GM10847 (cell line): ENCODE measurements around the gene CPT1C.
A peak's percentile ranks its signal among the peaks of the same experiment; 100 is the strongest.

ENCODE experiments used
- POLR2A ChIP-seq: IDR thresholded peaks from 2 replicates; pipeline ENCODE4 v1.6.1; 2011; ENCODE audit not compliant: insufficient read length; ENCODE audit errors: extremely low read depth

The CPT1C gene

DNA sequence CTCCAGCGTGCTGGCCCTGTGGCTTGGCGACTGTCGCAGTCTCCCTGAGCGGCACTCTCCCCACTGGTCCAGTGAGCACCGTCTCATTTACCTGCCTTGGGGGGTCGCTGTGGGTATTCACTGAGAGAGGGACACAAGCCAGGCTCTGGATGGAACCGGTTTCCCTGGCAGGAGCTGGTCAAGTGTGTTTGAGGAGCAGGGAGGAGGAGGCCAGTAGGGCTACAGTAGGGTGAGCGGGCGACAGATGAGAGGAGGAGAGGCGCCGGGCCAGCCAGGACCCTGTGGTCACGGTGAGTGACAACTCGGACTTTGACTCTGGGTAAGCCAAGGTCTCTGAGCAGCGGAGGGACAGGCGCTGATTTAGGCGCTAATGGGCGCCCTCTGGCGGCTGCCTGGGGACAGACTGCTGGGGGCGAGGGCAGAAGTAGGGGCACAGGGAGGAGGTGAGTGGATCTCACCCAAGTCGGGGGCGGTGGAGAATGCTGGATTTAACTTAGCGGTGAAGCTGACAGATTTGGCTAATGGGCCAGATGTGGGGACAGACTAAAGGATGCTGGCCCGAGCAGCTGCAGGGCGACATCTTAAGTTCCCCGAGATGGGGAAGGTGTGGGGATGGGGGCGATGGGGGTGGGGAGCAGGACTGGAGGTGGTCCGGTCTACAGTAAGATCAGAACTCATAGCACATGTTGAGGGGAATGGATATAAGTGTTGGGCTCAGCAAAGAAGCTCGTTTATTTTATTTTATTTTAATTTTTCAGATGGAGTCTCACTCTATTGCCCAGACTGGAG is 18.6 kb upstream of the CPT1C start:
- TF ChIP-seq POLR2A, result no peak

GRCh38 chr19:49676136-49676783 is 14.7 kb upstream of the CPT1C start:
- TF ChIP-seq POLR2A, result peak; percentile 82

DNA sequence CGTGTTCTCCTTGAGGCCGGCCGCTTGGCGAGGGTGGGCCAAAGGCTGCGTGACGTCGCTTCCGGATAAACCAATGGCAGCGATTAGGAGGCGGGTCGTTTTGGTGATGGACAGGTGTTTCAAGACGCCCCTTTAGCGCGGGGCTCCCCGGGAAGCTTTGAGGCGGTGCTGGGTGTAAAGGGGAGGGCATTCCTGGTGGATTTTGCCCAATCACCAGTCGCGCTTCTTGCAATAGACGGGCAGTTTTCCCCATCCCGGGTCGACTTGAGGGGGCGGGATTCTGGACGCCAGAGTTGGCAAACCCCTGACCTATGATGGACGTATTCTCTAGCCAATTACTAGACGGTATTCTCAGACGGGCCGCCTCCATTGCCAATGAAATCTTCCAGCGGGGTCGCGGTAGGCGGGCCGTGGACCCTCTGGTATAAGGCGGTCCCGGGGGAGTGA is 14.1 kb upstream of the CPT1C start:
- TF ChIP-seq POLR2A, result no peak

DNA sequence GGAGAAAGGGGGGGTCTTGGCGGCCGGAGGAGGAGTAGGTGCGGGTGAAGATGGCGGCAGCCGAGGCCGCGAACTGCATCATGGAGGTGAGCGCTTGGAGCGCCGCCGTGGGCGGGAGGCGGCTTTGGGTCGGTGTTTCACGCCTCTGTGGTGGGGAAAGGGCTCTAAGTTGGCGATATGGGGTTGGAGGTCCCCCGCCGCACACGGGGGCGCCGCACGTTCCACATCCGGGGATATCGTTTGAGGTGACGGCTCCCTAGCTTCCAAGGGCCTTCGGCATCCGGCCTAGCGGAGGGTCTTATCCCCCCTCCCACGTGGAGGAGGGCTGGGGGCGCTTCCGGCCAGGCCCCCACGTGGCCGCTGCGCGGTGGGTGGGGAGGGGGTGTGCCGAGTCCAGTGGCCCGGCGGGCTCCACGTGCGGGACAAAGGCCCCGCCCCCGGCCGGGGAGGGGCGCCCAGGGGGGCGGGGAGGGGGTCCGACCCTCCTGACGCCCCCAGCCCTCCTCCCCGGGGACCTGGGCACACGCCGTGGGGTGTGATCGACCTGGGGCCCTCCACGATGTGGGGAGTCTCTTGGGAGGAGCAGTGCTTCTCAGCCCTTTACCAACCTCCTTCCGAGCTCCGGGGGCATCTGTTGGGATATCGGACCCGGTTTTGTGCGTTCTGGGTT is 13.6 kb upstream of the CPT1C start, which contains the start of gene PRMT1:
TSS of gene PRMT1 (plus strand) at position 41 of the 670 bp plus-strand sequence. CDS start at position 51, 10 bp downstream.
- TF ChIP-seq POLR2A, result peak; percentile 87

- TF ChIP-seq POLR2A, result no peak
Observed at GRCh38 chr19:49677901-49678674, 12.8 kb upstream of the CPT1C start.

GRCh38 chr19:49678985-49679770 is 11.7 kb upstream of the CPT1C start:
- no peak for TF ChIP-seq POLR2A

GRCh38 chr19:49679771-49680413 is 11.0 kb upstream of the CPT1C start:
- no peak for TF ChIP-seq POLR2A

GRCh38 chr19:49680421-49681351 is 10.2 kb upstream of the CPT1C start:
- no peak for TF ChIP-seq POLR2A

DNA sequence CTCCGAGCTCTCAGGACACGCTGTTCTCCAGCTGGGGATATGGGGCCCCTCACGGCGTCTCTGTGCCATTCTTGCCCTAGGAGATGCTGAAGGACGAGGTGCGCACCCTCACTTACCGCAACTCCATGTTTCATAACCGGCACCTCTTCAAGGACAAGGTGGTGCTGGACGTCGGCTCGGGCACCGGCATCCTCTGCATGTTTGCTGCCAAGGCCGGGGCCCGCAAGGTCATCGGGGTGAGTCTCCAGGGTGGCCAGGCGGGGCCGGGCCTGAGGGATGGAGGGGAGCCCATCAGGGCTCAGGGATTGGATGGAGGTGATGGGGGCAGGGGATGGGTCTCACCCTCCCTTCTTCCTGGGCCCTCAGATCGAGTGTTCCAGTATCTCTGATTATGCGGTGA is 9.1 kb upstream of the CPT1C start:
- TF ChIP-seq POLR2A, result no peak

GRCh38 chr19:49682274-49682673 is 8.6 kb upstream of the CPT1C start:
- no peak for TF ChIP-seq POLR2A

GRCh38 chr19:49683814-49684250 is 7.1 kb upstream of the CPT1C start:
- TF ChIP-seq POLR2A, result no peak

DNA sequence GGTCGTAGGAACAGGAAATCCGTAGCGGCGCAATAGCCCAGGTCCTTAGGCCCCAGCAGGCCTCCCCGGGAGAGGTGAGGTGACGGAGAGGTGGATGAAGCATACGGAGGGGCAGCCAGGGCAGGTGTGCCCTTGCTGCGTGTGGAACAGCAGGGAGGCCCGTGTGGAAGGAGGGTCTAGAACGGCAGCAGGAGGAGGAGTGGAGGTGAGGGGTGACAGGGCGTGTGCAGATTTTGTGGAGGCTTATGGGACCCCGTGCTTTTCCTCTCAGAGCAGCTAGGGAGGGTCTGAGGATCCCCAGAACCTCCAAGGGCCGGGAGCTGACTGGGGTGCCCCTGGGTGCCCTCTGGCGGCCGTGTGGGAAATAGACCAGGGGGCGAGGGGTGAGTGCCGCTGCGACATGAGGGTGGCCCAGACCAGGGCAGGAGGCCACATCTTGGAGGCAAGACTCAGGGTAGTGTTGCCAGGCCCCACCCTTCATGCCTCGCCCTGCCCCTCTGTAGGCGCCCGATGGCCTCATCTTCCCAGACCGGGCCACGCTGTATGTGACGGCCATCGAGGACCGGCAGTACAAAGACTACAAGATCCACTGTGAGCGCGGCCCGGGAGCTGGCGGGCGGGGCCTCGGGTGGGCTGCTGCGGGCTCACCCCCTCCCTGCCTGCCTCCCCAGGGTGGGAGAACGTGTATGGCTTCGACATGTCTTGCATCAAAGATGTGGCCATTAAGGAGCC is 6.5 kb upstream of the CPT1C start:
- TF ChIP-seq POLR2A, result no peak
